ENCODE data around the gene TTC21B. TPM values are rescaled to one million over a fixed set of nuclear protein-coding genes. Genes with fewer than 3 reads are reported as not detected.
"Not testable (repeated sequence)": the region's sequence is repeated elsewhere in the genome, so short reads cannot be mapped to it uniquely, and the experiment has no call there.

Gene TTC21B
- total and polyA plus RNA-seq, 8 donors: 17.2 to 45.7 (median 41.7) TPM

DNA sequence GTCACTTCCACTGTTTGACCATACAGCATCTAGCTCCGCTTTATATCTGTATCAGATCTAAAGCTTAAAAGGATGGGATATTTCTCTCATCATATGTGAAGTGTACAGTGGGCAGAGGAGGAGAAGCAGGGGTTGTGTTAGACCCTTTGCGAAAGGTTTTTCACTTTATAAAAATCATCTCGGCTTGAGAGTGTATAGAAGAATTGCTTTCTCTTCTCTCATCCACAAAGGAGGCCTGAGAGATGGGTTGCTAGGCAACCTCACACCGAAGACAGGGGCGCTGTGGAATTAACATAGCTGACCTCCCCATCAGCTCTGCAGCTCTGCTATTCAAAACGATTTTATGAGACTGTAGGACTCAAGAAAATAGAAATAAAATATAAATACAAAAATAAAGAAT, 89.3 kb downstream of the TTC21B start:
- TF ChIP-seq, protein P1, sequence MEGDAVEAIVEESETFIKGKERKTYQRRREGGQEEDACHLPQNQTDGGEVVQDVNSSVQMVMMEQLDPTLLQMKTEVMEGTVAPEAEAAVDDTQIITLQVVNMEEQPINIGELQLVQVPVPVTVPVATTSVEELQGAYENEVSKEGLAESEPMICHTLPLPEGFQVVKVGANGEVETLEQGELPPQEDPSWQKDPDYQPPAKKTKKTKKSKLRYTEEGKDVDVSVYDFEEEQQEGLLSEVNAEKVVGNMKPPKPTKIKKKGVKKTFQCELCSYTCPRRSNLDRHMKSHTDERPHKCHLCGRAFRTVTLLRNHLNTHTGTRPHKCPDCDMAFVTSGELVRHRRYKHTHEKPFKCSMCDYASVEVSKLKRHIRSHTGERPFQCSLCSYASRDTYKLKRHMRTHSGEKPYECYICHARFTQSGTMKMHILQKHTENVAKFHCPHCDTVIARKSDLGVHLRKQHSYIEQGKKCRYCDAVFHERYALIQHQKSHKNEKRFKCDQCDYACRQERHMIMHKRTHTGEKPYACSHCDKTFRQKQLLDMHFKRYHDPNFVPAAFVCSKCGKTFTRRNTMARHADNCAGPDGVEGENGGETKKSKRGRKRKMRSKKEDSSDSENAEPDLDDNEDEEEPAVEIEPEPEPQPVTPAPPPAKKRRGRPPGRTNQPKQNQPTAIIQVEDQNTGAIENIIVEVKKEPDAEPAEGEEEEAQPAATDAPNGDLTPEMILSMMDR (IDR thresholded peaks at IDR 0.05): no peak
- intact Hi-C loops (cut with DNase I): no loop called here

DNA sequence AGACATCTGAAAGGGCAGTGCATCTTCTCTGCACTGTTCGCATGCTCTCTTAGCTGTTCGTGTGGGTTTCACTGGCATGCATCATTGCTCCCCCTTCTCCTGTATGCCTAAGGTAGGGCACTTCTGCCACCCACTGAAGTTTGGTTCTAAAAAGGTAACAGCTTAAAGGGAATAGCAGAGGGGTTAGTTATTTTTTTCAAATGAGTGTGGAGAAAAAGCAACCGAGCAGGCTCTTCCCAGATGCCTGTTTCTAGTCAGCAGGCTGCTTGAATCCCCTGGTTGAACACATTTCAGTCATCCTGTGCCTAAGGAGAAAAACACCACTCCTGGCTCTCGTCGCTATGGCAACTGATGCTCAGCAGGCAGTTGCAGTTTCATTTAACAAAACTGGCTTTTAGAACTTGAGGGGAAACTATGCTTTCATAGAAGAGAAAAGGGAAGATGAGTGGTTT, 89.7 kb downstream of the TTC21B start:
- peaks cover 0 to 15% of the 10 kb centered on the region in 2 donors for H3K9me3 ChIP-seq
- no peaks in the 10 kb centered on the region for H3K4me1 ChIP-seq
- DNase-seq (no peak), ATAC-seq (no peak)
- H3K4me3 ChIP-seq: no peak overlapping the region
- intact Hi-C loops (cut with DNase I): no loop called here
- H3K27ac ChIP-seq: no peak overlapping the region
- no peaks in the 10 kb centered on the region for H3K36me3 ChIP-seq
- no peaks in the 10 kb centered on the region for H3K27me3 ChIP-seq
- TF ChIP-seq, protein P1 (IDR thresholded peaks at IDR 0.05): no peak

More for the DNA sequence above, 89.3 kb downstream of the TTC21B start:
- Histone ChIP-seq H3K27ac (no peak overlapping the region), H3K27me3 (no peaks in the 10 kb centered on the region), H3K4me1 (no peaks in the 10 kb centered on the region), H3K36me3 (no peaks in the 10 kb centered on the region), H3K4me3 (no peak overlapping the region), H3K9me3 (peaks cover 0 to 14% of the 10 kb centered on the region in 2 donors)
- no peak for ATAC-seq
- no peak for DNase-seq

GRCh38 chr2:165861083-165861482, 92.5 kb downstream of the TTC21B start:
- H3K27me3 ChIP-seq; intact Hi-C loops (cut with DNase I); ATAC-seq; DNase-seq; H3K36me3 ChIP-seq; H3K4me1 ChIP-seq; H3K27ac ChIP-seq; H3K4me3 ChIP-seq: not testable (repeated sequence)
- peaks cover 0 to 15% of the 10 kb centered on the region in 2 donors for H3K9me3 ChIP-seq

DNA sequence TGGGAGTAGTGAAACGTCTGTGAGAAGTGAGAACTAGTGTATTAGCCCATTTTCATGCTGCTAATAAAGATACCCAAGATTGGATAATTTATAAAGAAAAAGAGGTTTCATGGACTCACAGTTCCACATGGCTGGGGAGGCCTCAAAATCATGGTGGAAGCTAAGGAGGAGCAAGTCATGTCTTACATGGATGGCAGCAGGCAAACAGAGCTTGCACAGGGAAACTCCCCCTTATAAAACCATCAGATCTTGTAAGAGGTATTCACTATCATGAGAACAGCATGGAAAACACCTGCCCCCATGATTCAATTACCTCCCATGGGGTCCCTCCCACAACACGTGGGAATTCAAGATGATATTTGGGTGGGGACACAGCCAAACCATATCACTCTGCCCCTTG, 93.9 kb downstream of the TTC21B start:
- H3K4me1 ChIP-seq; H3K27me3 ChIP-seq; H3K36me3 ChIP-seq; H3K27ac ChIP-seq; ATAC-seq; H3K4me3 ChIP-seq; intact Hi-C loops (cut with DNase I); DNase-seq: not testable (repeated sequence)
- peaks cover 0 to 15% of the 10 kb centered on the region in 2 donors for H3K9me3 ChIP-seq

DNA sequence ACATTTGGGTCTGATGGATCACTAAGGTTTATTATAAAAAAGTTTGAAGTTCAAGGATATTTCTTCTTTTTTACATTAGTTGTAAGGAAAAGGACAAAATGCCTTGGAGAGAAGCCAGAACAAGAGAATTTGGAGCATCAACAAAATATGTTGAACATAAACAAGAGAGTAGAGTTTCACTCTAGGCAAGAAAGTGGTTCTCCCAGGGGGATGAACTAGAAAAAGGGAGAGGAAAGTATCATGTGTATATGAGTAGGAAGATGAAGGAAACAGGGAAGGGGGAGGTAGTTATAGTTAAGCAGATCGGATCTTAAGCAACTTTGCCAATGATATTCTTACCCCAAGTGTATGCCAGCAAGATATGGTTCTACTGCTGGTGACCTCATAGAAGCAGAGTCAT, 95.7 kb downstream of the TTC21B start:
- DNase-seq (no peak), ATAC-seq (no peak)
- no peaks in the 10 kb centered on the region for H3K27me3 ChIP-seq
- no peak overlapping the region for H3K4me3 ChIP-seq
- H3K9me3 ChIP-seq: peaks cover 0 to 22% of the 10 kb centered on the region in 2 donors
- H3K36me3 ChIP-seq: no peaks in the 10 kb centered on the region
- intact Hi-C loops (cut with DNase I): no loop called here
- TF ChIP-seq, protein P1 (IDR thresholded peaks at IDR 0.05): no peak
- H3K27ac ChIP-seq: no peak overlapping the region
- H3K4me1 ChIP-seq: no peaks in the 10 kb centered on the region

- Histone ChIP-seq H3K4me3 (no peak overlapping the region), H3K9me3 (peaks cover 0 to 32% of the 10 kb centered on the region in 2 donors), H3K4me1 (no peaks in the 10 kb centered on the region), H3K36me3 (no peaks in the 10 kb centered on the region), H3K27me3 (no peaks in the 10 kb centered on the region), H3K27ac (no peak overlapping the region)
- DNase-seq (no peak), ATAC-seq (no peak)
- TF ChIP-seq, protein P1 (IDR thresholded peaks at IDR 0.05): no peak
- intact Hi-C loops (cut with DNase I): no loop called here
These were observed 101.2 kb downstream of the TTC21B start for GRCh38 chr2:165852394-165852793.
